GM13977 (cell line): Measurements from ENCODE around the gene TGFBR2.

Source experiments
- DNase-seq: peaks from one replicate; pipeline ENCODE4 v3.0.0; 2012; ENCODE audit warnings: low spot score
- CTCF ChIP-seq: IDR thresholded peaks from 2 replicates; pipeline ENCODE4 v1.5.1; 2012; ENCODE audit warnings: mild to moderate bottlenecking, control low read depth; ENCODE audit not compliant: insufficient read depth; ENCODE audit errors: extremely low read depth, missing control alignments
- in situ Hi-C: fragments of 300-500 bp; cut with MboI; formaldehyde crosslinking; loops from one replicate; pipeline ENCODE4 v1.12.0; 2022; ENCODE audit warnings: low sequenced_read_pairs, low pct_unique_long_range_greater_than_20kb, mixed read lengths, inconsistent platforms; ENCODE audit not compliant: unreplicated experiment

Gene TGFBR2

GRCh38 chr3:30660136-30660535 lies 53.7 kb downstream of the TGFBR2 start:
- no peak for DNase-seq
- in situ Hi-C loops, result no loop called here
- no peak for TF ChIP-seq CTCF

GRCh38 chr3:30660656-30661055 lies 54.3 kb downstream of the TGFBR2 start:
- DNase-seq, result no peak
- in situ Hi-C loops, result no loop called here
- TF ChIP-seq CTCF, result no peak

- DNase-seq, result no peak
- TF ChIP-seq CTCF, result no peak
- in situ Hi-C loops, result no loop called here
These were observed 54.9 kb downstream of the TGFBR2 start for GRCh38 chr3:30661098-30661873.

GRCh38 chr3:30662836-30663235 lies 56.4 kb downstream of the TGFBR2 start:
- TF ChIP-seq CTCF, result no peak
- DNase-seq, result no peak
- in situ Hi-C loops, result no loop called here

GRCh38 chr3:30663533-30664241 lies 57.3 kb downstream of the TGFBR2 start:
- in situ Hi-C loops, result no loop called here
- TF ChIP-seq CTCF, result no peak
- no peak for DNase-seq

GRCh38 chr3:30664459-30664858 lies 58.1 kb downstream of the TGFBR2 start:
- in situ Hi-C loops, result no loop called here
- no peak for TF ChIP-seq CTCF
- DNase-seq, result no peak
